ENCODE measurements around the gene RNF224. TPM values are rescaled to one million over a fixed set of nuclear protein-coding genes. Genes with fewer than 3 reads are reported as not detected.

The RNF224 gene
- total and polyA plus RNA-seq, 2 experiments from 2014 or later: 0.63 TPM; not detected in 1

DNA sequence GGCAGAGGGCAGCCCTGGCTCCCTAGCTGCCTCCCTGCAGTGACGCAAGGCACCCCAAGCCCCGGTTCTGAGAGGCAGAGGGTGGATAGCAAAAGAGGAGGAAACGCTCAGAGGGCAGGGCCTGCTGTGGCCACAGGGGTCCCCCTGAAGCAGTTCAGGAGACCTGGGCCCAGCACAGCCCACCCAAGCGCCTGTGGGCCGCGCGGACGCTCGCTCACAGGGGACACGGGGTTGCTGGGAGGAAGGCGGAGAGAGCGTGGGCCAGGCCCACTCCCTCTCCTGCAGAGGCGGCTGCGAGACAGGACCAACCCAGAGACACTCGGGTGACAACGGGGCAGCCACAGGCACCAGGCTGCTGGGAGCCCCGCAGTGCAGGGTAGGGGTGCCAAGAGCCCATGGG lies 47.5 kb upstream of the RNF224 start:
- DNase-seq (ENCODE audit: low spot score) (no peak), ATAC-seq (no peak)
- no peaks in the 10 kb centered on the region for H3K9me2 ChIP-seq (ENCODE audit: insufficient read depth)
- Mint-ChIP-seq H3K27me3 (ENCODE audit: insufficient read depth, low read depth, poor library complexity) (peaks cover 4% of the 10 kb centered on the region), H3K4me3 (no peak overlapping the region), H3K4me1 (no peaks in the 10 kb centered on the region; the same call in 1 of the 3 replicates), H3K27ac (no peak overlapping the region), H3K36me3 (ENCODE audit: low read depth) (peaks cover 25% of the 10 kb centered on the region), H3K9me3 (no peaks in the 10 kb centered on the region)
- H3K27ac ChIP-seq (ENCODE audit: low read depth): no peak overlapping the region
- no peak overlapping the region for H3K4me3 ChIP-seq
- no peak overlapping the region for H3K4me2 ChIP-seq
- H3K27me3 ChIP-seq (ENCODE audit: insufficient read depth): no peaks in the 10 kb centered on the region
- no peaks in the 10 kb centered on the region for H4K20me1 ChIP-seq (replicated peaks; ENCODE audit: insufficient read depth)
- H3F3A ChIP-seq (replicated peaks; ENCODE audit: low read depth): peaks cover 7% of the 10 kb centered on the region; the same call in 1 of the 2 replicates
- no peaks in the 10 kb centered on the region for H3K4me1 ChIP-seq (ENCODE audit: insufficient read depth)
- H2AFZ ChIP-seq: no peak overlapping the region
- H3K36me3 ChIP-seq (ENCODE audit: insufficient read depth): no peaks in the 10 kb centered on the region
- no peaks in the 10 kb centered on the region for H3K79me2 ChIP-seq (replicated peaks; ENCODE audit: insufficient read depth)
- TF ChIP-seq EZH2 (IDR thresholded peaks at IDR 0.05; ENCODE audit: low read depth, unreplicated experiment): no peak
- TF ChIP-seq, protein P1, sequence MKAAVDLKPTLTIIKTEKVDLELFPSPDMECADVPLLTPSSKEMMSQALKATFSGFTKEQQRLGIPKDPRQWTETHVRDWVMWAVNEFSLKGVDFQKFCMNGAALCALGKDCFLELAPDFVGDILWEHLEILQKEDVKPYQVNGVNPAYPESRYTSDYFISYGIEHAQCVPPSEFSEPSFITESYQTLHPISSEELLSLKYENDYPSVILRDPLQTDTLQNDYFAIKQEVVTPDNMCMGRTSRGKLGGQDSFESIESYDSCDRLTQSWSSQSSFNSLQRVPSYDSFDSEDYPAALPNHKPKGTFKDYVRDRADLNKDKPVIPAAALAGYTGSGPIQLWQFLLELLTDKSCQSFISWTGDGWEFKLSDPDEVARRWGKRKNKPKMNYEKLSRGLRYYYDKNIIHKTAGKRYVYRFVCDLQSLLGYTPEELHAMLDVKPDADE (IDR thresholded peaks at IDR 0.05): no peak

DNA sequence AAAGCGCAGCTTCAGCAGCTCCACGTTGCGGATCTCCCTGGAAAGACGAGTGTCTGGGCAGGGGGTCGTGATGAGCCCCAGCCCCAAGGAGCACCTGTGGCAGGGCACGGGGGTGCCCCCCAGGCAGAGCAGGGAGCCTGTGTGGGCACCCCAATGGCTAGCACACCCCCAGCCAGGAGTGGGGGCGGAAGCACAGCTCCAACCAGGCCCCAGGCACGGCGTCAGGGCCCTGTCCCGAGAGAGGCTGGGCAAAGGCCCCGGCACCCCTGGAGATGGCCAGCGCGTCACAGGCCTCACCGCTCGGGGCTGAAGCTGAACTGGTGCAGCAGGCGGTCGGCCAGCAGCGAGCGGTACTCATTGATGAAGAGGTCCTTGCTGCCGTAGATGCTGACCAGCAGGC lies 46.8 kb upstream of the RNF224 start:
- Mint-ChIP-seq H3K36me3 (ENCODE audit: low read depth) (peaks cover 25% of the 10 kb centered on the region), H3K27me3 (ENCODE audit: insufficient read depth, low read depth, poor library complexity) (peaks cover 3% of the 10 kb centered on the region), H3K9me3 (no peaks in the 10 kb centered on the region), H3K27ac (no peak overlapping the region), H3K4me3 (no peak overlapping the region), H3K4me1 (no peaks in the 10 kb centered on the region; the same call in 1 of the 3 replicates)
- no peaks in the 10 kb centered on the region for H3K9me2 ChIP-seq (ENCODE audit: insufficient read depth)
- H4K20me1 ChIP-seq (replicated peaks; ENCODE audit: insufficient read depth): no peaks in the 10 kb centered on the region
- no peaks in the 10 kb centered on the region for H3K36me3 ChIP-seq (ENCODE audit: insufficient read depth)
- no peak overlapping the region for H3K27ac ChIP-seq (ENCODE audit: low read depth)
- ATAC-seq (no peak), DNase-seq (ENCODE audit: low spot score) (no peak)
- H3K27me3 ChIP-seq (ENCODE audit: insufficient read depth): no peaks in the 10 kb centered on the region
- H3K4me2 ChIP-seq: no peak overlapping the region
- peaks cover 7% of the 10 kb centered on the region; the same call in 1 of the 2 replicates for H3F3A ChIP-seq (replicated peaks; ENCODE audit: low read depth)
- H3K79me2 ChIP-seq (replicated peaks; ENCODE audit: insufficient read depth): no peaks in the 10 kb centered on the region
- no peak overlapping the region for H2AFZ ChIP-seq
- no peak overlapping the region for H3K4me3 ChIP-seq
- no peaks in the 10 kb centered on the region for H3K4me1 ChIP-seq (ENCODE audit: insufficient read depth)
- TF ChIP-seq ZNF114 (CRISPR knock-in tag; IDR thresholded peaks at IDR 0.05) (no peak), JUNB (IDR thresholded peaks at IDR 0.05; ENCODE audit: unreplicated experiment) (no peak), POLR2AphosphoS5 (IDR thresholded peaks at IDR 0.05; ENCODE audit: low read depth) (no peak), EZH2phosphoT487 (IDR thresholded peaks at IDR 0.05; ENCODE audit: unreplicated experiment) (no peak), EZH2 (IDR thresholded peaks at IDR 0.05; ENCODE audit: low read depth, unreplicated experiment) (no peak), STAT1 (IDR thresholded peaks at IDR 0.05; ENCODE audit: unreplicated experiment) (no peak), ZNF331 (CRISPR knock-in tag; IDR thresholded peaks at IDR 0.05; ENCODE audit: low read depth) (no peak), CREB1 (CRISPR knock-in tag; IDR thresholded peaks at IDR 0.05; ENCODE audit: low read depth) (no peak)
- TF ChIP-seq, protein P1 (IDR thresholded peaks at IDR 0.05): no peak
- TF ChIP-seq, protein P2, sequence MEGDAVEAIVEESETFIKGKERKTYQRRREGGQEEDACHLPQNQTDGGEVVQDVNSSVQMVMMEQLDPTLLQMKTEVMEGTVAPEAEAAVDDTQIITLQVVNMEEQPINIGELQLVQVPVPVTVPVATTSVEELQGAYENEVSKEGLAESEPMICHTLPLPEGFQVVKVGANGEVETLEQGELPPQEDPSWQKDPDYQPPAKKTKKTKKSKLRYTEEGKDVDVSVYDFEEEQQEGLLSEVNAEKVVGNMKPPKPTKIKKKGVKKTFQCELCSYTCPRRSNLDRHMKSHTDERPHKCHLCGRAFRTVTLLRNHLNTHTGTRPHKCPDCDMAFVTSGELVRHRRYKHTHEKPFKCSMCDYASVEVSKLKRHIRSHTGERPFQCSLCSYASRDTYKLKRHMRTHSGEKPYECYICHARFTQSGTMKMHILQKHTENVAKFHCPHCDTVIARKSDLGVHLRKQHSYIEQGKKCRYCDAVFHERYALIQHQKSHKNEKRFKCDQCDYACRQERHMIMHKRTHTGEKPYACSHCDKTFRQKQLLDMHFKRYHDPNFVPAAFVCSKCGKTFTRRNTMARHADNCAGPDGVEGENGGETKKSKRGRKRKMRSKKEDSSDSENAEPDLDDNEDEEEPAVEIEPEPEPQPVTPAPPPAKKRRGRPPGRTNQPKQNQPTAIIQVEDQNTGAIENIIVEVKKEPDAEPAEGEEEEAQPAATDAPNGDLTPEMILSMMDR (conservative IDR thresholded peaks at IDR 0.05; ENCODE audit: low read depth in 2 of 2): no peak
- TF ChIP-seq, protein P3, sequence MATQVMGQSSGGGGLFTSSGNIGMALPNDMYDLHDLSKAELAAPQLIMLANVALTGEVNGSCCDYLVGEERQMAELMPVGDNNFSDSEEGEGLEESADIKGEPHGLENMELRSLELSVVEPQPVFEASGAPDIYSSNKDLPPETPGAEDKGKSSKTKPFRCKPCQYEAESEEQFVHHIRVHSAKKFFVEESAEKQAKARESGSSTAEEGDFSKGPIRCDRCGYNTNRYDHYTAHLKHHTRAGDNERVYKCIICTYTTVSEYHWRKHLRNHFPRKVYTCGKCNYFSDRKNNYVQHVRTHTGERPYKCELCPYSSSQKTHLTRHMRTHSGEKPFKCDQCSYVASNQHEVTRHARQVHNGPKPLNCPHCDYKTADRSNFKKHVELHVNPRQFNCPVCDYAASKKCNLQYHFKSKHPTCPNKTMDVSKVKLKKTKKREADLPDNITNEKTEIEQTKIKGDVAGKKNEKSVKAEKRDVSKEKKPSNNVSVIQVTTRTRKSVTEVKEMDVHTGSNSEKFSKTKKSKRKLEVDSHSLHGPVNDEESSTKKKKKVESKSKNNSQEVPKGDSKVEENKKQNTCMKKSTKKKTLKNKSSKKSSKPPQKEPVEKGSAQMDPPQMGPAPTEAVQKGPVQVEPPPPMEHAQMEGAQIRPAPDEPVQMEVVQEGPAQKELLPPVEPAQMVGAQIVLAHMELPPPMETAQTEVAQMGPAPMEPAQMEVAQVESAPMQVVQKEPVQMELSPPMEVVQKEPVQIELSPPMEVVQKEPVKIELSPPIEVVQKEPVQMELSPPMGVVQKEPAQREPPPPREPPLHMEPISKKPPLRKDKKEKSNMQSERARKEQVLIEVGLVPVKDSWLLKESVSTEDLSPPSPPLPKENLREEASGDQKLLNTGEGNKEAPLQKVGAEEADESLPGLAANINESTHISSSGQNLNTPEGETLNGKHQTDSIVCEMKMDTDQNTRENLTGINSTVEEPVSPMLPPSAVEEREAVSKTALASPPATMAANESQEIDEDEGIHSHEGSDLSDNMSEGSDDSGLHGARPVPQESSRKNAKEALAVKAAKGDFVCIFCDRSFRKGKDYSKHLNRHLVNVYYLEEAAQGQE (IDR thresholded peaks at IDR 0.05; ENCODE audit: unreplicated experiment): no peak
